WI38 (cell line): ENCODE measurements around the gene SNAPC2.
A peak's percentile ranks its signal among the peaks of the same experiment; 100 is the strongest.

Experiments
- H3K4me3 ChIP-seq: 2 replicates; pipeline ENCODE4 v1.5.1; 2011; ENCODE audit warnings: low read depth, mild to moderate bottlenecking, control low read depth, low read length
- TF ChIP-seq, protein P1 (sequence below): IDR thresholded peaks from 2 replicates; pipeline ENCODE4 v1.5.1; 2012; ENCODE audit warnings: low read depth, mild to moderate bottlenecking, control low read depth, low read length

The SNAPC2 gene

DNA sequence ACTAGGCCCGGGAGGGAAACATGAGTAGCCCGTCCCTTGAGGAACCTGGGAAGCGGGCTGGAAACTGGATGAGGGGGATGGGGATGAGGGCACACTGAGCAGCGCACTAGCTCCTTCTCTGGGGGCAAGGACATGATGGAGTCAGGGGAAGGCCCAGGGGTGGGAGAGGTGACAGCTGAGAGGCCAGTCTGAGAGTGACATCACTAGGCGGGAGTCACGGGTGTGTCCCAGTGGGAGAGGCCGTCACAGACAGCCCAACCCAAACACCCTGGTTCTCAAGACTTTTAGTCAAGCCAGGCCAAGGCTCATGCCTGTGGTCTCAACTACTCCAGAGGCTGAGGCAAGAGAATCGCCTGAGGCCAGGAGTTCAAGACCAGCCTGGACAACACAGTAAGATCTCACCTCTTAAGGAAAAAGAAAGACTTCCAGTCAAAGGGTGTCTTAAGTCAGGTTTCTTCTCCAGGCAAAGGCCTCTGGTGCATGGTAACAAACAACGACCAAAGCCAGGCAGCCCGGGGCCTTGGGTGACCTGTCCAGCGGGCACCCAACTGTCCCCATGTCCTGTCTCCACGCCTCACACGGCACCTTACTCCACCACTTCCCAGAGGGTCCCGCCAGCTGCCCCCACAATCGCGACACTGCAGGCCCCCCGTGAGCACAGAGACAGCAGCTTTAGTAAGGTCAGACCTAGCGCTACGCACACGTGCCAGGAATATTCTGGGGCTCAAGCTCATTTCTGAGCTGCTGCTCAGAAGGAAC is 48.8 kb downstream of the SNAPC2 start:
- TF ChIP-seq, protein P1, sequence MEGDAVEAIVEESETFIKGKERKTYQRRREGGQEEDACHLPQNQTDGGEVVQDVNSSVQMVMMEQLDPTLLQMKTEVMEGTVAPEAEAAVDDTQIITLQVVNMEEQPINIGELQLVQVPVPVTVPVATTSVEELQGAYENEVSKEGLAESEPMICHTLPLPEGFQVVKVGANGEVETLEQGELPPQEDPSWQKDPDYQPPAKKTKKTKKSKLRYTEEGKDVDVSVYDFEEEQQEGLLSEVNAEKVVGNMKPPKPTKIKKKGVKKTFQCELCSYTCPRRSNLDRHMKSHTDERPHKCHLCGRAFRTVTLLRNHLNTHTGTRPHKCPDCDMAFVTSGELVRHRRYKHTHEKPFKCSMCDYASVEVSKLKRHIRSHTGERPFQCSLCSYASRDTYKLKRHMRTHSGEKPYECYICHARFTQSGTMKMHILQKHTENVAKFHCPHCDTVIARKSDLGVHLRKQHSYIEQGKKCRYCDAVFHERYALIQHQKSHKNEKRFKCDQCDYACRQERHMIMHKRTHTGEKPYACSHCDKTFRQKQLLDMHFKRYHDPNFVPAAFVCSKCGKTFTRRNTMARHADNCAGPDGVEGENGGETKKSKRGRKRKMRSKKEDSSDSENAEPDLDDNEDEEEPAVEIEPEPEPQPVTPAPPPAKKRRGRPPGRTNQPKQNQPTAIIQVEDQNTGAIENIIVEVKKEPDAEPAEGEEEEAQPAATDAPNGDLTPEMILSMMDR, result no peak
- H3K4me3 ChIP-seq, result no peak overlapping the region

- TF ChIP-seq, protein P1, result no peak
Measured at GRCh38 chr19:7969555-7969939, 49.4 kb downstream of the SNAPC2 start.

GRCh38 chr19:7970716-7971448 is 50.7 kb downstream of the SNAPC2 start:
- TF ChIP-seq, protein P1, result peak; percentile 86
- H3K4me3 ChIP-seq, result no peak overlapping the region

More at GRCh38 chr19:7969555-7969939, 49.4 kb downstream of the SNAPC2 start:
- H3K4me3 ChIP-seq, result no peak overlapping the region

DNA sequence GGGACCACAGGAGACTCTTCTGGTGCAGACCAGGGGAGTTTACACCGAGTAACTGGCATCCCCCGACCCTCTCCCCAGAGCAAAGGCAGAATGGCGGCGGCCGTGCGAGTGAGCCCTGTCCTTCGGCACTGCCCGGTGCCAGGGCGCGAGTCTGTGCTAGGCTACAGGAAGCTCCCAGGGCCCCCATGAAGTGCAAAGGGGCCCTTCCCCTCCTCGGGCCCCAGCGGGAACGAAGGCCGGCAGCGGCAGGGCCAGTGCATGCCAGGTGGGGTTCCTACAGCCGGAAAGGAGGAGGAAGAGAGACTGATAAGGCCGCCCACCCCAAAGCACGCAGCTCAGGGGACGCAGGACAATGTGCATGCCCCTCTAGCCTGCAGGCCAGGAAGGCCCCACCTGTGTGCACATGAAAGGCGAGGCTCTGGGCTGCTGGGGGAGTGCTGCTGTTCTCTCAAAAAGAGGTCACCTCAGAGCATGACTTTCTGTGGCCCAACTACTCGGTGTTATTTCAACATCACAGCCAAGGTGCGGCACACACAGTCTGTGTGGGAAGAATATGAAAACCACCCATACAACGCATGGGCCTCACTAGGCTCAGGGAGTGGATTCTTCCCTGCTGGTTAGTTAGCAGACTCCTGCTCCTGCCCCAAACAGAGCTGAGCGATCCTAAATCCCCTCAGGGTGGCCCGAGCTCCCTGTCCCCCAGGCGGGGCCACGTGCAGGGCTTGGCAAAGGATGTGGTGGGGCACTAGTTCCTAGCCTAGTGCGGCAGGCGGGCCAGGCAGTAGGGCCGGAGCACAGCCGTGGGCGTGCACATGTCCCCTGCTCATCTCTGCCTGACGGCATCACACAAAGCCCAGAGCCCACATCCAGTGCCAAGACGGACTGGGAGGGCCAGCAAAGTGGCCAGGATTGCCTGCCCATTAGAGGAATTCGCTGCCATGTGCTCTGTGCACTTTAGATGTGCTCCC is 51.7 kb downstream of the SNAPC2 start:
- TF ChIP-seq, protein P1, result no peak
- no peak overlapping the region for H3K4me3 ChIP-seq
